Umbilical cord (tissue), 2 donors: Measurements from ENCODE around the gene WWOX. TPM values are rescaled to one million over a fixed set of nuclear protein-coding genes. Genes with fewer than 3 reads are reported as not detected.
A peak's percentile ranks its signal among the peaks of the same experiment; 100 is the strongest.

Experiments used
- DNase-seq: peaks from one replicate; pipeline ENCODE4 v3.0.0-alpha.2; 2015; ENCODE audit warnings: low spot score
- total RNA-seq: library from RNA; depleted of rRNA; stranded (reverse); fragments of >200 nt; gene quantifications from one replicate; pipeline ENCODE4 v1.2.3, GENCODE V29; 2014; ENCODE audit warnings: low replicate concordance; ENCODE audit not compliant: insufficient read depth

Gene WWOX
- total RNA-seq, 1 donor from 2014 or later, result 54.4 TPM

- no peak for DNase-seq
Measured at GRCh38 chr16:78105517-78105916, 6.1 kb downstream of the WWOX start.

- no peak for DNase-seq
Measured at GRCh38 chr16:78106686-78107085, 7.2 kb downstream of the WWOX start.

DNA sequence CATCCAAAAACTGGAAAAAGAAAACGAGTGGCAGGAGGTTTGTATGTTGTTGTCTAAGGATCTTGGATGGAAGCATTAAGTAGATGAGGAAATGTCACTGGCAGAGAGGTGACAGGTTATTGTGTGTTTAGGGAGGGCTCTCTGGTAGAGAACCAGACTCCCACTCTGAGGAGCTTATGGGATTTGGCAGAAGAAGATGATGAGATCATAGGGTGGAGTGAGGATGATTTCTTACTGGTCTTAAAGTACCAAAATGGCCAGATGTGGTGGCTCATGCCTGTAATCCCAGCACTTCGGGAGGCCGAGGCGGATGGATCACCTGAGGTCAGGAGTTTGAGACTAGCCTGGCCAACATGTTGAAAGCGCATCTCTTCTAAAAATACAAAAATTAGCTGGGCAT, 9.0 kb downstream of the WWOX start:
- DNase-seq, result no peak

GRCh38 chr16:78113258-78113657, 13.8 kb downstream of the WWOX start:
- no peak for DNase-seq

GRCh38 chr16:78115659-78116058, 16.2 kb downstream of the WWOX start:
- no peak for DNase-seq

DNA sequence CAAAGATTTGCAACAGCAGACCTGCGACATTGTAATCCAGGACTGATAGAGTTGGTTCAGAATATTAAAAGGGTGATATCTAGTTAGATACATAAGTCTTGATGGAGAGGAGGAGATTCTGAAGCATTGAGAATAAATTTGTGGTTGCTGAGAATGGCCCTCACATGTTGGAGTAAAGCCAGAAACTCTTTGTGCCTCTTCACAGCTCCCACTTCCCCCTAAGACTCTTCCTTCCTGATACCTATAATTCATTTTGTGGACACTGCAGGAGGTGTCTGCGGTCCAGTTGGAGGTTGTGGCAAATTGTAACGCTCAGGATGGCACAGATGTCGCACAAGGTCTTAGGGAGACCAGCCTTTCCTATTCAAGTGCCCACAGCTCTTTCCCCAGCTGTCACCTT, 17.5 kb downstream of the WWOX start:
- no peak for DNase-seq

DNA sequence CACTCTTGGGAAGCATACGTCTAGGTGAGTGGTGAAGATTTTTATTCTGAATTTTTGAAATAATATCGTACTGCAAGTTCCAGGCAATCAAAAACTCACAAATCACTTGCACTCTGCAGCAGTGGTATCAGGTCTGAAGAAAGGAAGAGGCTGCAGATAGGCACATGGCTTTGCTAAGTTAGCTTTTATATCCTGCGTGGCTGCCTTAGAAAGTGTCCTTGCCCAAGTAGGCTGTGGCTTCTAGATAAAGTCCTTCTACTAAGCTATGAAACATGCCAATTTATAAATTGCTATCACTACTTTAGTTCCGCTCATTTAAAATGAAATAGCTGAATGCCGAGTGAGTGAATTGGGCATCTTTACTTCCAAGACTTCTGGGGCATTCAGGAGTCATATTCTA, 17.9 kb downstream of the WWOX start:
- DNase-seq, result no peak

GRCh38 chr16:78118469-78119025, 19.1 kb downstream of the WWOX start:
- DNase-seq, result no peak

DNA sequence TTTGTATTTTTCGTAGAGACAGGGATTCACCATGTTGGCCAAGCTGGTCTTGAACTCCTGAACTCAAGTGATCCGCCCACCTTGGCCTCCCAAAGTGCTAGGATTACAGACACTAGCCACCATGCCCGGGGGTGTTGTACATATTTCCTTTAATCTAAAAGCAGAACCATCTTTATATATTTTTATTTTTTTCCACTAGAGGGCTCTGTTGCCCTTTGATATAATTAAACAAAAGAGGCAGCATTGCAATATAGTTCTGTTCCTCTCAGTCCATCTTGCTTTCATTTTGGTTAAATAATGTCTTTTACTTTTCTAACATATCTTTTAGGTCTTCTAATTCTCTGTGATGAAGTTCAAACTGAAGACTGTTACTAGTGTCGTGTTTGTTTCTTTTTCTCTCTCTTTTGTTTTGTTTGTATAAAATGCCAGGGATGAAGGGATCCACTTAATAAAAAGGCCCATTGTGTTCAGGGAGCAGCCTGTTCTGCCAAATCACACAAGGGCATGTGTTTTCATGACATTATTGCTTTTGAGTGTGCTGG, 23.4 kb downstream of the WWOX start:
- DNase-seq, result peak; percentile 80

- DNase-seq, result no peak
Measured at GRCh38 chr16:78125112-78125844, 25.8 kb downstream of the WWOX start.

- no peak for DNase-seq
Measured at GRCh38 chr16:78126662-78127061, 27.2 kb downstream of the WWOX start.

- DNase-seq, result peak; percentile 34
Measured at GRCh38 chr16:78127130-78127529, 27.7 kb downstream of the WWOX start.

GRCh38 chr16:78128913-78129312, 29.5 kb downstream of the WWOX start:
- DNase-seq, result peak; percentile 20

GRCh38 chr16:78129349-78129748, 29.9 kb downstream of the WWOX start:
- no peak for DNase-seq

DNA sequence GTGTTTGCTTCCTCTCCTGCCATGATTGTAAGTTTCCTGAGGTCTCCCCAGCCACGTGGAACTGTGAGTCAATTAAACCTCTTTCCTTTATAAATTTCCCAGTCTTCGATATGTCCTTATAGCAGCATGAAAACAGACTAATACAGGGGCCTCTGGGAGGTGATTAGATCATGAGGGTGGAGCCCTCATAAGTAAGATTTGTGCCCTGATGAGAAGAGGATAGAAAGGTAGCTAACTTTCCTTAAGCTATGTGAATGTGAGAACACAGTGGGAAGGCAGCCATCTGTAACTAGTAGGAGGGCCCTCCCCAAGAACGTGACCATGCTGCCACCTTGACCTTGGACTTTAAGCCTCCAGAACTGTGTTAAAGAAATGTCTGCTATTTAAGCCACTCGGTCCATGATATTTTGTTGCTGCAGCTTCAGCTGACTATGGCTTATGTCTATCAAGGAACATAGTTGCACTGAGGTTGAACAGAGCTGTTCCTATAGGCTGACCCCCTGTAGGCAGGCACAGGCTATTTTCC, 30.7 kb downstream of the WWOX start:
- no peak for DNase-seq

DNA sequence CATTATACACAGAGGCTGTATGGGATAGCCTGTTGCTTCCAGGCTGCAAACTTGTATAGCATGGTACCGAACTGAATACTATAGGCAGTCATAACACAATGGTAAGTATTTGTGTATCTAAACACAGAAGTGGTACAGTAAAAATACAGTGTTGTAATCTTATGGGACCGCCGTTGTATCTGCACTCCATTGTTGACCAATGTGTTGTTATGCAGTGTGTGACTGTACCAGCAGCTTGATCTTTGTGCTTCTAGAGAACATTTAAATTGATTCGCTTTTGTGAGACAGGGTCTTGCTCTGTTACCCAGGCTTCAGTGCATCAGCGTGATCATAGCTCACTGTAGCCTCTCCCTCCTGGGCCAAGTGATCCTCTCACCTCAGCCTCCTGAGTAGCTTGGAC, 31.5 kb downstream of the WWOX start:
- DNase-seq, result no peak

GRCh38 chr16:78133919-78134318, 34.5 kb downstream of the WWOX start:
- DNase-seq, result no peak

DNA sequence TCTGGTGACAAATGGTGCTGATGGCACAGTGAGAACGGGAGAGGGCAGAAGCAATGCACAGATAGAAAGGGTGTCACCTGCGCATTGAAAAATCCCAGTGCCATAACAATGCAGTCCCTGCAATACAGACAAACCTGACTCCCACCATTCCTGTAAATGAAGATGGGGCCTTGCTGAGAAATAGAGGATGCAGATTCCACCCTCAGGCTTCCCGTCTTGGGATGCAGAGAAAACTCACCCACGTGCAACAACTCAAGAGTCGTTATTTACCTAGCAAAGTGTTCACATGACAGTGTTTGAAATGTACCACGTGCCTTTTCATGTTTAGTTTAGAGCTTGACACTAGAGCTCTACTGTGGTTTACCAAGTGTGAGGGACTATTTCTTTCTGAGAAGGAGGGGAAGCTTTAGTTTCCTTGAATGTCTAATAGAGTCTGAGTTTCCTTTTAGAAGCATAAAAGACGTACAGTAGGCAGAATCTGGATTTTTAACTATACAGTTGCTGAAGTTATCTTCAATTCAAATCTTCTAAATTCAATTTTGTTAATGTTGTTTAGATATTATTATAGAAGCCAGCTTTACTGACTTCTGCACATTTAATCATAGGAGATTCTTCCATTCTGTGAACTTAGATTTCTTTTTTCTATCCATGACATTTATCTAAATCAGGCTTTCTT, 35.6 kb downstream of the WWOX start:
- DNase-seq, result no peak

DNA sequence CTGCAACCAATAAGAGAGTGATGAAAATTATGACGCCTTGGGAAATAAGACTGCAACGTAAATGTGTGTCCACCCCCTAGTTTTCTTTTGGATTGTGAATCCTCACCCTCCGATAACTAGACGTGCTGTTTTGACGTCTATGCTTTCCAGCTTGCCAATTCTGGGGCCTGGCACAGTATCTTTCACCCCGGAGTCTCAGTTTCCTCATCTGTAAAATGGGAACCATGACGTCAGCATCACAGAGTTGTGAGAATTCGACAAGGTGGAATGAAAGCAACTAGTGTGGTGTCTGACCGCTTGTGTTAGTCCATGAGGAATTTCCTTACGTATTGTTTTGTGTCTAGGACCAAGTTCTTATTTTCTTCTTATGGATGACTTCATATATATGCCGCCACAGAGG, 37.7 kb downstream of the WWOX start:
- DNase-seq, result no peak

GRCh38 chr16:78137782-78138616, 38.5 kb downstream of the WWOX start:
- DNase-seq, result no peak

DNA sequence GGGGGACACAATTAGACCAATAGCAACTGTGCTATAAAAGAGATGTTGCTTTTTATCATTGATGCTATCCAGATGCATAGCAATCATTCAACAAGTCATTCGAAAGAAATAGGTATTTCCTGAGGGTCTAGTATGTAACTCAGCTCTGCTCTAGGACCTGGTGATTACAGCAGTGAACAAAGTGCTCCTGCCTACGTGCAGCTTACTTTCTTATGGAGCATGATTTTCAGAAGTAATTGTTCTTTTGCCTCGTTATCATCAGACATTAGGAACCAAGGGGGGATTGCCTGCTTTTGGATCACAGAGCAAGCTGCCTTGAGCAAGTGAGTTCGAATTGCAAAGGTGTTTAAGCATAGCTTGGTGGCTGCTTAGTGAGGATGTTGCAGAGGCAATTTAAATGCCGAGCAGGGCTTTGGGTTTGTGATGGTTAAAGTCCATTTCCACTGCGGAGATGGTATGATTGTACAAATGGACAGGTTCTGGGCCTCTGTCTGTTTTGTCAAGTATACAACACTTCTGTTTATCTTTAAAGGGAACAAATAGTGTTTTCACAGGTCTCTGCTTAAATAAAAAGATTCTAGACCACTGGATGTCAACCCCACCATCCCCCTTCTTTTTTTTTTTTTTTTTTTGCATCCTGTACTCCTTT, 41.5 kb downstream of the WWOX start:
- no peak for DNase-seq
